OCI-LY1 (cell line): Measurements from ENCODE around the gene SMAD9.

Experiments
- H2AFZ ChIP-seq: fragments of 200-600 bp; sonication (generic), shearing (Covaris generic); 2 replicates; pipeline ENCODE4 v1.6.0; 2014; ENCODE audit warnings: antibody characterized with exemption, mild to moderate bottlenecking, low read length
- H3F3A ChIP-seq: fragments of 200-600 bp; sonication (generic), shearing (Covaris generic); 2 replicates; pipeline ENCODE4 v1.6.0; 2014; ENCODE audit warnings: mild to moderate bottlenecking, antibody characterized with exemption, low read length, moderate library complexity; ENCODE audit not compliant: insufficient read depth
- H3K27ac ChIP-seq: fragments of 200-600 bp; sonication (generic); 2 replicates; pipeline ENCODE4 v1.5.1; 2014; ENCODE audit warnings: low read length, mixed run types, mild to moderate bottlenecking, low read depth; ENCODE audit not compliant: poor library complexity, severe bottlenecking
- H3K27me3 ChIP-seq: fragments of 200-600 bp; sonication (generic); 2 replicates; pipeline ENCODE4 v1.6.0; 2014; ENCODE audit warnings: antibody characterized with exemption, mild to moderate bottlenecking, low read length, moderate library complexity; ENCODE audit not compliant: insufficient read depth
- H3K36me3 ChIP-seq: fragments of 200-600 bp; sonication (generic); 2 replicates; pipeline ENCODE4 v1.6.1; 2014; ENCODE audit warnings: mild to moderate bottlenecking, antibody characterized with exemption, low read length, moderate library complexity, mixed read lengths; ENCODE audit not compliant: insufficient read depth
- H3K4me1 ChIP-seq: fragments of 200-600 bp; sonication (generic); 2 replicates; pipeline ENCODE4 v1.5.1; 2014; ENCODE audit warnings: mild to moderate bottlenecking, low read length, moderate library complexity; ENCODE audit not compliant: insufficient read depth, severe bottlenecking
- H3K4me2 ChIP-seq: fragments of 200-600 bp; sonication (generic), shearing (Covaris generic); 2 replicates; pipeline ENCODE4 v1.6.1; 2014; ENCODE audit warnings: low read length
- H3K4me3 ChIP-seq: fragments of 200-600 bp; sonication (generic); 2 replicates; pipeline ENCODE4 v1.5.1; 2014; ENCODE audit warnings: low read length, low read depth, mild to moderate bottlenecking, mixed read lengths; ENCODE audit not compliant: poor library complexity, severe bottlenecking
- H3K79me2 ChIP-seq: fragments of 200-600 bp; shearing (Covaris generic); 2 replicates; pipeline ENCODE4 v1.6.1; 2016; ENCODE audit warnings: mixed run types, low read length, mixed read lengths; ENCODE audit not compliant: insufficient read depth
- H3K9ac ChIP-seq: fragments of 200-600 bp; sonication (generic), shearing (Covaris generic); 2 replicates; pipeline ENCODE4 v1.6.1; 2014; ENCODE audit warnings: mild to moderate bottlenecking, low read length, mixed read lengths
- H3K9me2 ChIP-seq: fragments of 200-600 bp; sonication (generic), shearing (Covaris generic); 2 replicates; pipeline ENCODE4 v1.6.1; 2014; ENCODE audit warnings: low read depth, mild to moderate bottlenecking, low read length, mixed read lengths
- H3K9me3 ChIP-seq: fragments of 200-600 bp; shearing (Covaris generic); 2 replicates; pipeline ENCODE4 v1.6.1; 2014; ENCODE audit warnings: low read length, mixed read lengths
- H4K20me1 ChIP-seq: fragments of 200-600 bp; sonication (generic), shearing (Covaris generic); 2 replicates; pipeline ENCODE4 v1.6.0; 2016; ENCODE audit warnings: mild to moderate bottlenecking, low read length; ENCODE audit not compliant: insufficient read depth
- CTCF ChIP-seq: fragments of 200-600 bp; sonication (generic), shearing (Covaris generic); IDR thresholded peaks from 2 replicates; pipeline ENCODE4 v1.5.1; 2017; ENCODE audit warnings: mild to moderate bottlenecking, antibody characterized with exemption, low read length, moderate library complexity, mixed read lengths
- EZH2 ChIP-seq: fragments of 200-600 bp; sonication (generic), shearing (Covaris generic); IDR thresholded peaks from 2 replicates; pipeline ENCODE4 v1.8.0; 2017; ENCODE audit warnings: borderline replicate concordance, mixed run types, mild to moderate bottlenecking, antibody characterized with exemption, low read length, moderate library complexity, mixed read lengths

SMAD9 gene

GRCh38 chr13:36924001-36924400 lies 4.0 kb upstream of the SMAD9 start:
- Histone ChIP-seq H3K4me1 (no peaks in the 10 kb centered on the region), H3K9ac (no peak overlapping the region), H3K9me3 (no peaks in the 10 kb centered on the region), H3K79me2 (no peaks in the 10 kb centered on the region), H3K9me2 (no peaks in the 10 kb centered on the region), H3K4me2 (no peak overlapping the region), H3K27ac (no peak overlapping the region), H4K20me1 (no peaks in the 10 kb centered on the region), H3K36me3 (no peaks in the 10 kb centered on the region), H3F3A (no peaks in the 10 kb centered on the region), H2AFZ (no peak overlapping the region), H3K4me3 (no peak overlapping the region), H3K27me3 (no peaks in the 10 kb centered on the region)
- TF ChIP-seq CTCF = no peak
- no peak for TF ChIP-seq EZH2

GRCh38 chr13:36921631-36922301 lies 1.7 kb upstream of the SMAD9 start:
- H3F3A ChIP-seq = no peaks in the 10 kb centered on the region
- H3K9ac ChIP-seq = no peak overlapping the region
- no peaks in the 10 kb centered on the region for H4K20me1 ChIP-seq
- no peak overlapping the region for H3K27ac ChIP-seq
- no peaks in the 10 kb centered on the region for H3K27me3 ChIP-seq
- no peak overlapping the region for H2AFZ ChIP-seq
- H3K79me2 ChIP-seq = no peaks in the 10 kb centered on the region
- H3K36me3 ChIP-seq = no peaks in the 10 kb centered on the region
- H3K4me1 ChIP-seq = no peaks in the 10 kb centered on the region
- TF ChIP-seq CTCF (no peak), EZH2 (no peak)
- H3K4me2 ChIP-seq = no peak overlapping the region
- no peak overlapping the region for H3K4me3 ChIP-seq
- no peaks in the 10 kb centered on the region for H3K9me3 ChIP-seq
- no peaks in the 10 kb centered on the region for H3K9me2 ChIP-seq

GRCh38 chr13:36920616-36921185 lies 663 bp upstream of the SMAD9 start:
- H3K9me3 ChIP-seq = no peaks in the 10 kb centered on the region
- H2AFZ ChIP-seq = no peak overlapping the region
- no peaks in the 10 kb centered on the region for H3K36me3 ChIP-seq
- H3K9me2 ChIP-seq = no peaks in the 10 kb centered on the region
- H3K9ac ChIP-seq = no peak overlapping the region
- H3K4me2 ChIP-seq = peak overlapping the region; percentile 23; the same call in 1 of the 2 replicates
- H3K79me2 ChIP-seq = no peaks in the 10 kb centered on the region
- TF ChIP-seq CTCF (no peak), EZH2 (no peak)
- no peaks in the 10 kb centered on the region for H4K20me1 ChIP-seq
- no peaks in the 10 kb centered on the region for H3K4me1 ChIP-seq
- H3K27me3 ChIP-seq = no peaks in the 10 kb centered on the region
- no peaks in the 10 kb centered on the region for H3F3A ChIP-seq
- H3K27ac ChIP-seq = no peak overlapping the region
- no peak overlapping the region for H3K4me3 ChIP-seq
